ENCODE measurements around the gene PTPRD. TPM values are rescaled to one million over a fixed set of nuclear protein-coding genes. Genes with fewer than 3 reads are reported as not detected.

The PTPRD gene
- total RNA-seq, 1 experiment from 2014 or later: 32.5 TPM

DNA sequence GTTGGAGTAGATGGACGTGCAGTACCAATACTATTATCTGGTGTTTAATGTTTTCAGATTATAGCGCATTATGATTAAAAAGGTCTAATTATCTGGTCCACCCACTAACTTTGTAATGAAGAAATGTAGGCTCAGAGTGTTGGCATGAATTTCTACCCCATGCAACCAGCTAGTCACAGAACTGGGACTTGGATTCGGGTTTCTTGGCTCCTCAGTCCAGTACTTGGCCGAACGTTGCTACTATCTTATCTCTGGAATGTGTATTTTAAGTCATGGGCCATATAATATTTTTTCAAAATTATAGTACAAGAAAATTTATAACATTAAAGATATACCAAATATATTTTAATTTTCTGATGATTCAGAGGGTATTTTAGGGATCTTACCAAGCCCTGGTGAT, 2155.7 kb downstream of the PTPRD start:
- no peak overlapping the region for H2BK12ac ChIP-seq (ENCODE audit: insufficient read length, low read depth, low read length)
- H3K14ac ChIP-seq (ENCODE audit: insufficient read depth, low read length): no peak overlapping the region
- no peak overlapping the region for H2BK5ac ChIP-seq (ENCODE audit: insufficient read length, low read length)
- no peaks in the 10 kb centered on the region for H3K23me2 ChIP-seq (ENCODE audit: insufficient read length, low read depth, low read length, poor library complexity, severe bottlenecking)
- H3K27me3 ChIP-seq (ENCODE audit: insufficient read depth, low read length): no peaks in the 10 kb centered on the region
- Mint-ChIP-seq H3K4me1 (0 out of 4 replicates have a peak, but pooled peaks cover 0 to 2% of the 10 kb centered on the region in 2 experiments), H3K4me3 (no peak overlapping the region), H3K27me3 (ENCODE audit: low read depth) (no peaks in the 10 kb centered on the region), H3K27ac (no peak overlapping the region), H3K36me3 (ENCODE audit: insufficient read depth in 1 of 3, low read depth in 3 of 3) (no peaks in the 10 kb centered on the region), H3K9me3 (no peaks in the 10 kb centered on the region)
- H2BK20ac ChIP-seq (ENCODE audit: low read depth, low read length, poor library complexity, severe bottlenecking): no peak overlapping the region
- H4K20me1 ChIP-seq (ENCODE audit: control insufficient read depth, insufficient read depth, insufficient read length): no peaks in the 10 kb centered on the region
- H3K27ac ChIP-seq (ENCODE audit: insufficient read length, low read depth, low read length): no peak overlapping the region
- DNase-seq: no peak
- no peak overlapping the region for H3K4ac ChIP-seq (ENCODE audit: low read depth, low read length)
- no peak overlapping the region for H3K23ac ChIP-seq (ENCODE audit: insufficient read length, low read depth, low read length)
- H3K9ac ChIP-seq (ENCODE audit: extremely low read depth, insufficient read length, low read length): no peak overlapping the region
- no peak overlapping the region for H4K5ac ChIP-seq (ENCODE audit: insufficient read length, low read depth, low read length)
- H2BK120ac ChIP-seq (ENCODE audit: low read depth, low read length, poor library complexity, severe bottlenecking): no peak overlapping the region
- no peak overlapping the region for H3K18ac ChIP-seq (ENCODE audit: insufficient read length, low read depth, low read length)
- H3K56ac ChIP-seq (ENCODE audit: insufficient read length, low read depth, low read length): no peak overlapping the region
- no peaks in the 10 kb centered on the region for H3K79me1 ChIP-seq (ENCODE audit: insufficient read depth, low read depth, low read length, poor library complexity, severe bottlenecking)
- H3K4me2 ChIP-seq (ENCODE audit: insufficient read depth, insufficient read length, low read length): no peak overlapping the region
- no peak overlapping the region for H3T11ph ChIP-seq (ENCODE audit: low read length)
- H3K9me3 ChIP-seq (ENCODE audit: control insufficient read depth, low read depth, low read length): no peaks in the 10 kb centered on the region
- no peak overlapping the region for H4K8ac ChIP-seq (replicated peaks; ENCODE audit: insufficient read length, low read depth, low read length)
- no peaks in the 10 kb centered on the region for H3K79me2 ChIP-seq (ENCODE audit: insufficient read depth, low read length)
- H2AFZ ChIP-seq (ENCODE audit: low read length): no peak overlapping the region
- H2AK5ac ChIP-seq (ENCODE audit: insufficient read length, low read length): no peak overlapping the region
- TF ChIP-seq CTCF (conservative IDR thresholded peaks at IDR 0.05): no peak
- no peak overlapping the region for H2BK15ac ChIP-seq (ENCODE audit: low read depth, low read length)
- H4K91ac ChIP-seq (ENCODE audit: insufficient read length, low read depth, low read length): no peak overlapping the region
- no CpG with 5 or more reads among the region's 5 CpGs for WGBS (ENCODE audit: extremely low coverage, insufficient read length, low lambda C conversion rate)
- no peaks in the 10 kb centered on the region for H3K4me1 ChIP-seq (ENCODE audit: insufficient read depth, low read length)

Measured in H9 (cell line).